ENCODE measurements around the gene CST7. TPM values are rescaled to one million over a fixed set of nuclear protein-coding genes. Genes with fewer than 3 reads are reported as not detected.

The CST7 gene
- total RNA-seq, 4 donors from 2014 or later: 4.2 to 4.7 (median 4.4) TPM; not detected in 1

- H3K9me3 ChIP-seq: peaks cover 0 to 5% (median 0%) of the 10 kb centered on the region in 4 donors
- H3K4me1 ChIP-seq: peaks cover 0 to 9% (median 0%) of the 10 kb centered on the region in 4 donors
- no peak overlapping the region for H3K27ac ChIP-seq
- TF ChIP-seq POLR2A (IDR thresholded peaks at IDR 0.05) (no peak), CTCF (IDR thresholded peaks at IDR 0.05) (no peak)
- H3K36me3 ChIP-seq: peaks cover 0 to 51% (median 0%) of the 10 kb centered on the region in 3 donors
- no peaks in the 10 kb centered on the region for H3K27me3 ChIP-seq
- DNase-seq: no peak
- no peak overlapping the region for H3K4me3 ChIP-seq
These were observed 31.4 kb downstream of the CST7 start for GRCh38 chr20:24980291-24981053.

- Histone ChIP-seq H3K36me3 (peaks cover 0 to 51% (median 0%) of the 10 kb centered on the region in 3 donors), H3K4me1 (peaks cover 0 to 14% (median 0%) of the 10 kb centered on the region in 4 donors), H3K4me3 (no peak overlapping the region), H3K27me3 (no peaks in the 10 kb centered on the region), H3K9me3 (peaks cover 0 to 5% (median 0%) of the 10 kb centered on the region in 4 donors), H3K27ac (no peak overlapping the region)
- DNase-seq: no peak
- TF ChIP-seq CTCF (IDR thresholded peaks at IDR 0.05) (no peak), POLR2A (IDR thresholded peaks at IDR 0.05) (no peak)
These were observed 32.2 kb downstream of the CST7 start for GRCh38 chr20:24981282-24981681.

- no peak for DNase-seq
- TF ChIP-seq CTCF (IDR thresholded peaks at IDR 0.05) (no peak), POLR2A (IDR thresholded peaks at IDR 0.05) (no peak)
- Histone ChIP-seq H3K36me3 (peaks cover 0 to 46% (median 0%) of the 10 kb centered on the region in 3 donors), H3K9me3 (peaks cover 0 to 5% (median 0%) of the 10 kb centered on the region in 4 donors), H3K4me3 (no peak overlapping the region), H3K27ac (no peak overlapping the region), H3K4me1 (peaks cover 0 to 14% (median 0%) of the 10 kb centered on the region in 4 donors), H3K27me3 (no peaks in the 10 kb centered on the region)
These were observed 32.7 kb downstream of the CST7 start for GRCh38 chr20:24981790-24982189.

- no peak for DNase-seq
- Histone ChIP-seq H3K4me3 (no peak overlapping the region), H3K27ac (no peak overlapping the region), H3K4me1 (peaks cover 0 to 14% (median 0%) of the 10 kb centered on the region in 4 donors), H3K27me3 (no peaks in the 10 kb centered on the region), H3K9me3 (peaks cover 0 to 5% (median 0%) of the 10 kb centered on the region in 4 donors), H3K36me3 (peaks cover 0 to 27% (median 0%) of the 10 kb centered on the region in 3 donors)
- TF ChIP-seq CTCF (IDR thresholded peaks at IDR 0.05): no peak
- TF ChIP-seq POLR2A (IDR thresholded peaks at IDR 0.05): no peak
These were observed 34.8 kb downstream of the CST7 start for GRCh38 chr20:24983896-24984295.

GRCh38 chr20:24984961-24985640 lies 36.0 kb downstream of the CST7 start:
- peak overlapping the region in 1 of 4 donors; percentile 17 for H3K27ac ChIP-seq
- no peaks in the 10 kb centered on the region for H3K27me3 ChIP-seq
- H3K4me1 ChIP-seq: peaks cover 0 to 15% (median 0%) of the 10 kb centered on the region in 4 donors
- peaks cover 0 to 5% (median 0%) of the 10 kb centered on the region in 4 donors for H3K9me3 ChIP-seq
- peaks cover 0 to 25% (median 0%) of the 10 kb centered on the region in 3 donors for H3K36me3 ChIP-seq
- TF ChIP-seq CTCF (IDR thresholded peaks at IDR 0.05) (no peak), POLR2A (IDR thresholded peaks at IDR 0.05) (no peak)
- no peak overlapping the region for H3K4me3 ChIP-seq
- no peak for DNase-seq
